Measurements from ENCODE around the gene PGS1. TPM values are rescaled to one million over a fixed set of nuclear protein-coding genes. Genes with fewer than 3 reads are reported as not detected.
A peak's percentile ranks its signal among the peaks of the same experiment; 100 is the strongest.

The PGS1 gene
- polyA plus RNA-seq, 1 donor: 52.6 TPM

- no peak for DNase-seq
These were observed 32.5 kb upstream of the PGS1 start for GRCh38 chr17:78345791-78346494.

GRCh38 chr17:78346605-78347250, 31.7 kb upstream of the PGS1 start:
- DNase-seq: no peak

- no peak for DNase-seq
These were observed 31.0 kb upstream of the PGS1 start for GRCh38 chr17:78347453-78347852.

GRCh38 chr17:78348055-78348770, 30.2 kb upstream of the PGS1 start:
- DNase-seq: no peak

- no peak for DNase-seq
These were observed 28.4 kb upstream of the PGS1 start for GRCh38 chr17:78349891-78350642.

GRCh38 chr17:78351449-78352006, 26.9 kb upstream of the PGS1 start:
- DNase-seq: no peak

GRCh38 chr17:78353834-78354233, 24.6 kb upstream of the PGS1 start:
- no peak for DNase-seq

- DNase-seq: no peak
These were observed 23.3 kb upstream of the PGS1 start for GRCh38 chr17:78355045-78355641.

GRCh38 chr17:78355701-78356100, 22.7 kb upstream of the PGS1 start:
- DNase-seq: no peak

- DNase-seq: no peak
These were observed 22.2 kb upstream of the PGS1 start for GRCh38 chr17:78356101-78356713.

- DNase-seq: no peak
These were observed 21.3 kb upstream of the PGS1 start for GRCh38 chr17:78357177-78357586.

GRCh38 chr17:78357672-78358537, 20.5 kb upstream of the PGS1 start:
- no peak for DNase-seq

- DNase-seq: no peak
These were observed 19.7 kb upstream of the PGS1 start for GRCh38 chr17:78358538-78359320.

- DNase-seq: no peak
These were observed 19.0 kb upstream of the PGS1 start for GRCh38 chr17:78359321-78359996.

- peak; percentile 93 for DNase-seq
These were observed 18.5 kb upstream of the PGS1 start, which contains the start of gene SOCS3 for GRCh38 chr17:78359997-78360370. TSS of gene SOCS3 (minus strand) at chr17:78360077. CDS start at chr17:78359095, 982 bp downstream.

GRCh38 chr17:78360371-78361224, 17.9 kb upstream of the PGS1 start:
- DNase-seq: peak; percentile 88

- no peak for DNase-seq
These were observed 17.2 kb upstream of the PGS1 start for GRCh38 chr17:78361225-78361701.

- DNase-seq: no peak
These were observed 16.2 kb upstream of the PGS1 start for GRCh38 chr17:78362232-78362631.
